A549 (cell line): Measurements from ENCODE around the gene PRRG3.

Experiments
- CTCF ChIP-seq: fragments of >200 bp; sonication (Bioruptor Twin); formaldehyde crosslinking; IDR thresholded peaks from 3 replicates; pipeline ENCODE4 v1.5.1; 2016
- EP300 ChIP-seq, 2 experiments: fragments of >200 bp; sonication (Bioruptor Twin); formaldehyde crosslinking; IDR thresholded peaks; 2 replicates in 1 of 2; 3 replicates in 1 of 2; pipeline ENCODE4 v1.6.1; 2016 to 2017
- MAFK ChIP-seq: fragments of 450-650 bp; IDR thresholded peaks from 2 replicates; pipeline ENCODE4 v1.6.1; 2014; ENCODE audit not compliant: partially characterized antibody
- MAX ChIP-seq: IDR thresholded peaks from 2 replicates; pipeline ENCODE4 v1.6.1; 2012
- NR3C1 ChIP-seq: fragments of >200 bp; sonication (Bioruptor Twin); formaldehyde crosslinking; IDR thresholded peaks from 3 replicates; pipeline ENCODE4 v1.6.1; 2017
- POLR2A ChIP-seq: IDR thresholded peaks from 2 replicates; pipeline ENCODE4 v1.6.1; 2012; ENCODE audit warnings: mild to moderate bottlenecking, low read length
- RAD21 ChIP-seq, 2 experiments: fragments of >200 bp in 1 of 2; sonication (Bioruptor Twin) in 1 of 2; formaldehyde crosslinking in 1 of 2; IDR thresholded peaks in 1 of 2; conservative IDR thresholded peaks in 1 of 2; 2 replicates in 1 of 2; 3 replicates in 1 of 2; pipeline ENCODE4 v1.6.1; 2012 to 2018; ENCODE audit warnings: inconsistent platforms in 1 of 2
- RCOR1 ChIP-seq: fragments of 150-350 bp; IDR thresholded peaks from 2 replicates; pipeline ENCODE4 v1.6.1; 2014; ENCODE audit warnings: antibody characterized with exemption, low read length, low read depth
- SREBF2 ChIP-seq: fragments of 450-650 bp; IDR thresholded peaks from 2 replicates; pipeline ENCODE4 v1.6.1; 2014; ENCODE audit warnings: mild to moderate bottlenecking, moderate library complexity

GRCh38 chrX:151712253-151712652, 17.0 kb downstream of the PRRG3 start:
- TF ChIP-seq CTCF (no peak), RAD21 (conservative IDR thresholded peaks at IDR 0.05 in 1 of 2, IDR thresholded peaks at IDR 0.05 in 1 of 2) (no peak), MAX (no peak), SREBF2 (no peak), EP300 (IDR thresholded peaks at IDR 0.05) (no peak), RCOR1 (no peak), POLR2A (no peak), MAFK (no peak), NR3C1 (no peak)
